Activated CD4-positive, alpha-beta T cell treated with anti-CD3 and anti-CD28 coated beads for 36 hours (primary cell): Measurements from ENCODE around the gene KCNMA1. TPM values are rescaled to one million over a fixed set of nuclear protein-coding genes. Genes with fewer than 3 reads are reported as not detected.

Experiments used
- ATAC-seq: fragments of 200-7000 bp; cut with Tn5 transposase; one replicate; pipeline ENCODE4 v1.10.0; 2021; ENCODE audit warnings: mild to moderate bottlenecking, moderate library complexity
- CTCF ChIA-PET: fragments of 350-600 bp; sonication (Branson Sonifier 250); formaldehyde crosslinking; loops from one replicate; lab custom pipeline; 2021; ENCODE audit warnings: antibody characterized with exemption; lab: Charles Lee
- POLR2A ChIA-PET: fragments of 350-600 bp; sonication (Branson Sonifier 250); formaldehyde crosslinking; loops from one replicate; lab custom pipeline; 2021; ENCODE audit warnings: antibody characterized with exemption, inconsistent platforms; lab: Charles Lee
- DNase-seq: peaks from one replicate; pipeline ENCODE4 v3.0.0-alpha.2; 2020
- H3K27ac Mint-ChIP-seq: one replicate; pipeline ENCODE4 v1.8.0; 2021; ENCODE audit warnings: mixed read lengths
- H3K27me3 Mint-ChIP-seq: one replicate; pipeline ENCODE4 v1.8.0; 2021; ENCODE audit warnings: mixed read lengths
- H3K36me3 Mint-ChIP-seq: one replicate; pipeline ENCODE4 v1.8.0; 2021; ENCODE audit warnings: low read depth, mixed read lengths
- H3K4me1 Mint-ChIP-seq: one replicate; pipeline ENCODE4 v1.8.0; 2021; ENCODE audit warnings: mixed read lengths
- H3K4me3 Mint-ChIP-seq: one replicate; pipeline ENCODE4 v1.8.0; 2021; ENCODE audit warnings: mild to moderate bottlenecking, moderate library complexity, mixed read lengths
- H3K9me3 Mint-ChIP-seq: one replicate; pipeline ENCODE4 v1.8.0; 2021; ENCODE audit warnings: low read depth, mixed read lengths
- intact Hi-C, 2 experiments: fragments of 100-400 bp; cut with DNase I in 1 of 2; cut with micrococcal nuclease in 1 of 2; formaldehyde crosslinking; loops; one replicate each; pipeline versions ENCODE4 v1.14.2 to v1.15.1; 2022 to 2024; cut with DNase I, micrococcal nuclease
- total RNA-seq, 2 experiments: library from RNA; stranded (reverse); gene quantifications; one replicate each; pipeline ENCODE4 v1.2.3, GENCODE V29; 2021

KCNMA1 gene
- total RNA-seq, 2 experiments from 2014 or later = 0.18 TPM; not detected in 1

DNA sequence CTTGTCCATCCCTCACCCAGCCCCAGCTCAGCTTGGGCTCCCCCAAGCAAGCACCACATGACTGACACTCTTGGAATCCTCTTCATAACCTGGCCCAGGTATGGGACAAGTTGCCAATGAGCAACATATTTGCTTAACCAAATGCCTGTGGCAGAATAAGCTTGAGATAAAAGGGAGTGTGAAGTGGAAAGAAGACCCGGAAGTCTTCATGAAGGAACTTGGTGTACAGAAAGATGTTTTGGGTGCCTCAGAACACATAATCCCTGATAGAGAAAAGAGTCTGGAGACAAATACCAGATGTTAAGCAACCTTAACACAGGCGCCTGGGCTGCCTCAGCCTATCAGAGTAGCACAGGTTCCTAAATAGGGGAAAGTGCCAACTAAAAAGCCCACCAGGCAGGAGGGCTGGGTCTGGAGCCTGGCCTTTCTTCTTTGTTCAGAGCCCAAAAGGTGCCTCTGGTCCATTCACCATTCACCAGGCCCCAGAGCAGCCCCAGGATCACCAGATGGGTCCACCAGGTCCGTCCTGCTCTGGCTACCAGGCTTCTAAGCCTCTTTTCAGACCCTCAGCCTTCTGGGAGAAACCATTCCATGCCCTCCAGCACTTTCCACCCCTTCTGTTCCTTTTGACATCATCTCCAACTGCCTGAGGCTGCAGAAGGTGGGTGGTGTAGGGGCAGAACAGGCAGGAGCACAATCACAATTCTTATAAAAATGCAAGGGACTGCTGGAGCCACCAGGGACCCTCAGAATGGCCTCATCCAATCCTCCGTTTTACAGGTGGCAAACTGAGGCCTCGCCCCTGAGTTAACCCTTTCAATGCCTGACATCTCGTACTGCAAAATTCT, 22.6 kb downstream of the KCNMA1 start:
- DNase-seq (no peak), ATAC-seq (no peak)
- H3K27ac Mint-ChIP-seq = no peak overlapping the region
- H3K36me3 Mint-ChIP-seq = no peaks in the 10 kb centered on the region
- no peaks in the 10 kb centered on the region for H3K4me1 Mint-ChIP-seq
- ChIA-PET CTCF (interaction anchor here (0.9 to 1.0 kb wide), 2 partner anchors 26 to 455 kb away, joined by 3 to 4 read pairs; no protein-coding TSS in a partner anchor), POLR2A (no interaction called here)
- intact Hi-C loops = no loop called here
- peaks cover 6% of the 10 kb centered on the region for H3K27me3 Mint-ChIP-seq
- no peak overlapping the region for H3K4me3 Mint-ChIP-seq
- H3K9me3 Mint-ChIP-seq = no peaks in the 10 kb centered on the region

DNA sequence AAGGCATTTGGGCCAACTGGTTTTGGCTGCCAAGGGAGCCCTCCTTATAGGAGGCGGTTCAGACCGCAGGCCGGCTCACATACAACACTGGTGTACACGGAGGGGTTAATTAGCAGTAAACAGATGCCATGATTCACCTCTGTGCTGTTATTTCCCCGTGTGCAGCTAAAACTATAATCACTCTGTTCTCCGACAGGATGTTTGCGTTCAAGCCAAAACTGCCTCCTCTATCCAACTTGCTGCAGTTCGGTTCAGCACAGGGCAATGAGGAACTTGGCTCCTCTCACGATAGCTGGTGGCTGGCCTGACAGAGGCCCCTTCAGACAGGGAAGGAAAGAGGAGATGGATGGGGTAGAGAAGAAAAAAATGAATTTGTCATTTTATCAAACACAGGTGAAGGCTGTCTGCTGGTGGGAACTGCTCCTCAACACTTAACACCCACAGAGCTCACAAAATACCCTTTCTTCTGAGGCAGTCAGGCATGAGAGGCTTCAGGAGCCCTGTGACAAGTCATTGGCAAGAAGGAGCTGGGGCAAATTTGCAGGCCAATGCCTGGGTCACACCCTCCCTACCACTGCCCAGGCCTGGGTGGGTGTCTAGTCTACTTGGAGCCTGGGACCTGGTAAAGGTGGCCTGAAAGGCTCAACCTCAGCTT, 24.0 kb downstream of the KCNMA1 start:
- H3K4me1 Mint-ChIP-seq = no peaks in the 10 kb centered on the region
- CTCF ChIA-PET = interaction anchor here (0.9 to 1.1 kb wide), 2 partner anchors 20 to 28 kb away, joined by 3 to 4 read pairs; no protein-coding TSS in a partner anchor

DNA sequence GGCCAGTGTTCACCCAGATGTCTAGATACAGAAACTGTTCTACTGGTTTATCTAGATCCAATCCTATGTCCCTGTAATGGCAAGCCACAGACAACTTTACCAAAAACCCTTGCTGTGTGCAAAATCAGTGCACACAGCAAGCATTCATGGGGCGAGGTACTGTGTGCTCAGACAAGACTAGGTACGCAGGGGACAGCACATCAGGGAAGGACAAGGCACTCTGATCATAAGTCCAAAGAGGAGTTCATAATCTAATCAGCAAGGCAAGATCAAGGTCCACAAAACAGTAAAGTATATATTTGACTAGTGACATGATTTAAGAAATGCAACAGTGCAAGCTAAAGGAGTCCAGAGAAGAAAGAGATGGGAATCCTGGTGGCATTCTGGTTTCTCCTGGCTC, 25.9 kb downstream of the KCNMA1 start:
- H3K27me3 Mint-ChIP-seq = peaks cover 7% of the 10 kb centered on the region
- DNase-seq (no peak), ATAC-seq (no peak)
- H3K4me1 Mint-ChIP-seq = no peaks in the 10 kb centered on the region
- ChIA-PET CTCF (no interaction called here), POLR2A (no interaction called here)
- intact Hi-C loops = no loop called here
- H3K4me3 Mint-ChIP-seq = no peak overlapping the region
- H3K9me3 Mint-ChIP-seq = no peaks in the 10 kb centered on the region
- H3K27ac Mint-ChIP-seq = no peak overlapping the region
- H3K36me3 Mint-ChIP-seq = no peaks in the 10 kb centered on the region

More for the DNA sequence above, 24.0 kb downstream of the KCNMA1 start:
- DNase-seq (no peak), ATAC-seq (no peak)
- no peaks in the 10 kb centered on the region for H3K36me3 Mint-ChIP-seq
- peaks cover 7% of the 10 kb centered on the region for H3K27me3 Mint-ChIP-seq
- POLR2A ChIA-PET = no interaction called here
- H3K4me3 Mint-ChIP-seq = no peak overlapping the region
- intact Hi-C loops = no loop called here
- no peaks in the 10 kb centered on the region for H3K9me3 Mint-ChIP-seq
- no peak overlapping the region for H3K27ac Mint-ChIP-seq

DNA sequence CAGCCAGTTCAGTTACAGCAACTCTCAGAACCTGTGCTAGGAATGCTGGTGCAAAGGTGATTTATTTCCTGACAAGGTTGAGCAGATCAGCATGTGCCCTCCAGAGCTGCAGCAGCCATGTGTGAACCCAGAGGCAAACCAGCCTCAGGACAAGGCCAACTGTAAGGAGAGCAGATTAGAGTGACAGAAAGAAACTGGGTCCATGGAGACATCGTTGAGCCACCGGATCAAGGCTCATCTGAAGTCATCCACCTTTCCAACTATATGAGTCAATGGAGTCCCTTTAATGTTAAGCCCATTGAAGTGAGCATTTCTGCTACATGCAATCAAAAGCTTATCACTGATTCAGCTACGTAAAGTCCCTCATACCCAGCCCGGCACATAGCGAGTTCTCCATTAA, 26.4 kb downstream of the KCNMA1 start:
- Mint-ChIP-seq H3K4me3 (no peak overlapping the region), H3K27me3 (peaks cover 7% of the 10 kb centered on the region), H3K36me3 (no peaks in the 10 kb centered on the region), H3K27ac (no peak overlapping the region), H3K4me1 (no peaks in the 10 kb centered on the region), H3K9me3 (no peaks in the 10 kb centered on the region)
- DNase-seq = no peak
- intact Hi-C loops = no loop called here
- POLR2A ChIA-PET = no interaction called here
- no peak for ATAC-seq
- CTCF ChIA-PET = no interaction called here

- POLR2A ChIA-PET = no interaction called here
- DNase-seq (no peak), ATAC-seq (no peak)
- Mint-ChIP-seq H3K27me3 (peaks cover 5% of the 10 kb centered on the region), H3K4me3 (no peak overlapping the region), H3K36me3 (no peaks in the 10 kb centered on the region), H3K27ac (no peak overlapping the region), H3K9me3 (no peaks in the 10 kb centered on the region), H3K4me1 (no peaks in the 10 kb centered on the region)
- CTCF ChIA-PET = no interaction called here
- intact Hi-C loops = no loop called here
These were observed 27.8 kb downstream of the KCNMA1 start for GRCh38 chr10:77609781-77610272.

DNA sequence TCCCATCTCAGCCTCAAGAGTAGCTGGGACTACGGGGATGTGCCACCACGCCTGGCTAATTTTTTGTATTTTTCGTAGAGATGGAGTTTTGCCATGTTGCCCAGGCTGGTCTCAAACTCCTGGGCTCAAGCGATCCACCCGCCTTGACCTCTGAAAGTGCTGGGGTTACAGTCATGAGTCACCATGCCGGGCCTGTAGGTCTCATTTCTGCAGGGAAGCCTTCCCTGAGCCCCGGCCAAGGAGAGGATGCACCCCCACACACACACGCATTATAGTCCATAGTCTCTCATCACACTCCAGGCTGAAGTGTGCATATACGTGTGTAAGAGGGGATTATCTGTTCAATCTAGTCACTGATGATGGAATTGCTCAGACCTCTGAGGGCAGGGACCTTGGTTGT, 29.3 kb downstream of the KCNMA1 start:
- POLR2A ChIA-PET = no interaction called here
- Mint-ChIP-seq H3K27me3 (peaks cover 5% of the 10 kb centered on the region), H3K36me3 (no peaks in the 10 kb centered on the region), H3K4me1 (peaks cover 3% of the 10 kb centered on the region), H3K4me3 (no peak overlapping the region), H3K9me3 (no peaks in the 10 kb centered on the region), H3K27ac (no peak overlapping the region)
- ATAC-seq = no peak
- CTCF ChIA-PET = no interaction called here
- intact Hi-C loops = no loop called here
- DNase-seq = no peak

DNA sequence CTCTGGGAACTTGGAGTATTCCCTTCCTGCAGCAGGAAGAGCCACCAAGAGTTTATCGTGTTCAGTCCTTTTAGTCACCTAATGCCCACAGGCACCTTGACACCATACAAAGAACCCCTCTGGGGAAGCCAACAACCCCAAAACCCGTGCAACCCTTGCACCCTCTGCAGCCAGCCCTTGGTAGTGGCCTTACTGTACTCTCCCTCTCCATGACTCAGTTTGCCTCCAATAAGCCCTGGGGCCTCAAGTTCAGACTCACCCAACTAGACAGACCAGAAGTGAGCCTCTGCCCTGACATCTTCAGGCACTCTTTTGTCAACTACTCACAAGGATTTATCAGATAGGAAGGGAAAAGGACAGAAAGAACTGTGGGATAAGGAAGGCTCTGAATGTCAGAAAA, 30.9 kb downstream of the KCNMA1 start:
- H3K4me3 Mint-ChIP-seq = no peak overlapping the region
- ATAC-seq (no peak), DNase-seq (no peak)
- peaks cover 8% of the 10 kb centered on the region for H3K4me1 Mint-ChIP-seq
- ChIA-PET POLR2A (no interaction called here), CTCF (interaction anchor here (0.5 kb wide), 1 partner anchor 1483 kb away, joined by 3 read pairs; no protein-coding TSS in a partner anchor)
- no peaks in the 10 kb centered on the region for H3K9me3 Mint-ChIP-seq
- H3K27me3 Mint-ChIP-seq = peaks cover 2% of the 10 kb centered on the region
- no peak overlapping the region for H3K27ac Mint-ChIP-seq
- intact Hi-C loops = no loop called here
- no peaks in the 10 kb centered on the region for H3K36me3 Mint-ChIP-seq

GRCh38 chr10:77605466-77605865, 32.1 kb downstream of the KCNMA1 start:
- Mint-ChIP-seq H3K36me3 (no peaks in the 10 kb centered on the region), H3K4me3 (no peak overlapping the region), H3K9me3 (no peaks in the 10 kb centered on the region), H3K4me1 (peaks cover 8% of the 10 kb centered on the region), H3K27me3 (peaks cover 2% of the 10 kb centered on the region), H3K27ac (no peak overlapping the region)
- intact Hi-C loops = no loop called here
- ATAC-seq (no peak), DNase-seq (no peak)
- POLR2A ChIA-PET = no interaction called here
- CTCF ChIA-PET = no interaction called here

DNA sequence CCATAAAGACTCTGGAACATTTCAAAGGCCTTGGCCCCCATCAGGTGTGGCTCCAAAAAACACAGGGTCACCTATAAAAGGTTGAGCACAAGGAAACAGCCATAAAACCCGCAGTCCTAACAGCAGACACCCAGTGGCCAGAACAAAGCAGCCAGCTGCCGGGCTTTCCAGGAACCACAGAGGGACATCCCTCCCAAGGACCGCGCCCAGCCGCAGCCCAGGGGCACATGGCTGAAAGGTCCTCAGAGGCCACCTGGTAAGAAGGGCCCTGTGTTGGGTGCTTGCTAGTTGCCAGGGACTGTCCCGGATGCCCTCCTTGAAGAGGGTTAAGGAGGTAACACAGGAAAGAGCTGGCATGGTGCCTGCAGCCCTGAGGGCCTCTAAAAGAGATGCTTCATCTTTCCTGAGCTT, 32.7 kb downstream of the KCNMA1 start:
- Mint-ChIP-seq H3K4me3 (no peak overlapping the region), H3K36me3 (no peaks in the 10 kb centered on the region), H3K27ac (no peak overlapping the region), H3K27me3 (peaks cover under 1% of the 10 kb centered on the region), H3K9me3 (no peaks in the 10 kb centered on the region), H3K4me1 (peaks cover 8% of the 10 kb centered on the region)
- intact Hi-C loops = no loop called here
- DNase-seq (no peak), ATAC-seq (no peak)
- CTCF ChIA-PET = no interaction called here
- POLR2A ChIA-PET = no interaction called here

- POLR2A ChIA-PET = no interaction called here
- DNase-seq (no peak), ATAC-seq (no peak)
- Mint-ChIP-seq H3K9me3 (no peaks in the 10 kb centered on the region), H3K27ac (no peak overlapping the region), H3K4me3 (no peak overlapping the region), H3K4me1 (peaks cover 8% of the 10 kb centered on the region), H3K27me3 (no peaks in the 10 kb centered on the region), H3K36me3 (no peaks in the 10 kb centered on the region)
- CTCF ChIA-PET = no interaction called here
- intact Hi-C loops = no loop called here
These were observed 33.5 kb downstream of the KCNMA1 start for GRCh38 chr10:77604063-77604462.

DNA sequence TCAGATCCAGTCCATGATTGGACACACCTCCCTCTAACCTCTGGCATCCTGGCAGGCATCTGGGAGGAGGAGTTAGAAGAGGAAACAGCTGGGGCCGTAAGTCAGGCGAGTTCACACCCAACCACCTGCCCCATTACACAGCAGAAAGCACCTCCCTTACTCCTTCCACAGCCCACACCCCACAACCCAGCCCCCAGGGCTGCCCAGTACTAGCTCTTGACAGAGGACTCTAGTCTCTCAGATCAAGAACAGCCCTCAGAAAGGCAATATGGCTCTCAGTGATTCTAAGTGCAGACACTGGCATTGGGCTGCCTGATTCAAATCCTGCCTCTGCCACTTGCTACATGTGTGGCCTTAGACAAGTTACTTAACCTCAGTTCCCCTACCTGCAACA, 34.1 kb downstream of the KCNMA1 start:
- ATAC-seq (peak; percentile 23), DNase-seq (no peak)
- peaks cover 8% of the 10 kb centered on the region for H3K4me1 Mint-ChIP-seq
- ChIA-PET POLR2A (no interaction called here), CTCF (no interaction called here)
- no peak overlapping the region for H3K4me3 Mint-ChIP-seq
- no peak overlapping the region for H3K27ac Mint-ChIP-seq
- H3K36me3 Mint-ChIP-seq = no peaks in the 10 kb centered on the region
- no peaks in the 10 kb centered on the region for H3K9me3 Mint-ChIP-seq
- H3K27me3 Mint-ChIP-seq = no peaks in the 10 kb centered on the region
- intact Hi-C loops = no loop called here
